Stimulated activated CD4-positive, alpha-beta T cell treated with anti-CD3 and anti-CD28 coated beads, TNF-alpha, amount 100 ng/mL, for 24 hours (primary cell): ENCODE measurements around the gene CDH4.

Source experiments
- DNase-seq, 3 experiments: peaks; one replicate each; pipeline ENCODE4 v3.0.0-alpha.2; 2020; ENCODE audit warnings: low read depth in 3 of 3

CDH4 gene

DNA sequence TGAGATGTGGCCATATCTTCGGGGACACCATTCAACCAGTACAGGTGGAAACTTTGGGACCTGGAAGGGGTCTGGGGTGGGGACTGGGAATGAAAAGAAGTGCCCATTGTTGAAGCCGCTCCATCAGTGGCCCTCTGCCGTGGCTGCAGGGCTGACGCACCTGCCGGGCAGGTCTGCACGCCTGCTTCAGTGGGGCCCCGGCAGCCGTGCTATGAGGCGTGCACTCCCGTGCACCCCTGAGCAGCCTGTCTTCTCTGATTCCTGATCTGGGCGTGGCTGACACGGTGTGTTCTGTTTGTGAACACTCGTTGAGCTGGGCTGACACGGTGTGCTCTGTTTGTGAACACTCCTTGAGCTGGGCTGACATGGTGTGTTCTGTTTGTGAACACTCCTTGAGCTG lies 657.8 kb downstream of the CDH4 start:
- DNase-seq = no peak

DNA sequence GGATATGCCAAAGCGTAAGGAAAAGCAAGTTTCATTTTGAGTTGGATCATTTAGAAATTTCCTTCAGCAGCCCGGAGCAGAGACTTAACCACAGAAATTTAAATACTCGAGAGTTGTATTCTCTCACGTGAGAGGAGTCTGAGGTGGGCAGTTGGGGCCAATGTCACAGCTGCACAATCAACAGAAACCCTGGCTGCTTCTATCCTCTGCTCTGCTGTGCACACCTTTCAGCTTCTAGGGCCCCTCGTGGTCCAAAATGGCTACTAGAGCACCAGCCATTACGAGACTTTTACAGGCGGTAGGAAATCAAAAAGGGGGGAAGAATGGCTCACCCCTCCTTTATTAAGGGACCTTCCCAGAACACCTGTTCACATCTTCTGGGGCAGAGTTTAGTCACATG lies 659.8 kb downstream of the CDH4 start:
- no peak for DNase-seq

DNA sequence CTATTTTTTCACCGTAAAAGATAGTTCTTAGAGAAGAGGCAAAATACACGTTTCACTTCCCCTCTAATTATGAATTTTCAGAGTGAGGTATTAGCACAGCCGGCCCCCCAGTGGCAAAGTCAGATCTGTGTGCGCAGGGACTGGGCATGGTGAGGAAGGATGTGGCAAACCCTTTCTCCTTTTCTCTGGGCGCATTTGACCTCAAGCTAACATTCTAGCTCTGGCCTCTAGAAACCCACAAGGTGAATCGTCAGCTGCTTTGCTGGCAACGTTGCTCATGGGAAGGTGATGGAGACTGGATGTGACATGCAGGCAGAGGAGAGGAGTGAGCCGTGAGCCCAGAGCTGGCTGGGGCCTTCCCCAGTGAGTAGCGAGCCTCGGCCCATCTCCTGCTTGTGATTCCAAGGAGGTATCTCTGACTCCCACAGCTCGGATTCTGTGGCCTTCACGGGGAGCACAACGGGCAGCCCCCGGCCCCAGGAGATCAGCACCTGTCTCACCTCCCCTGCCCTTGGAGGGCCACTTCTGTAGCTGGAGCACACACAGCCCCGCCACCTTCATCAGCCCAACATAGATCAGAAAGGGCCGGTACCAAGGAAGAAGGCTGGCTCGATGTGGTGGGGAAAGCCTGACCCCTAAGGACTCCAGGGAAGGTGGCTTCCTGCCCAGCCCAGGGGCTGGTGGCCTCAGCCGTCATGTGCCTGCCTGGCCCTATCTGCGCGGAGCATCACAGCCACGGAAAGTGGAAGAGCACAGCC lies 660.8 kb downstream of the CDH4 start:
- no peak for DNase-seq

DNA sequence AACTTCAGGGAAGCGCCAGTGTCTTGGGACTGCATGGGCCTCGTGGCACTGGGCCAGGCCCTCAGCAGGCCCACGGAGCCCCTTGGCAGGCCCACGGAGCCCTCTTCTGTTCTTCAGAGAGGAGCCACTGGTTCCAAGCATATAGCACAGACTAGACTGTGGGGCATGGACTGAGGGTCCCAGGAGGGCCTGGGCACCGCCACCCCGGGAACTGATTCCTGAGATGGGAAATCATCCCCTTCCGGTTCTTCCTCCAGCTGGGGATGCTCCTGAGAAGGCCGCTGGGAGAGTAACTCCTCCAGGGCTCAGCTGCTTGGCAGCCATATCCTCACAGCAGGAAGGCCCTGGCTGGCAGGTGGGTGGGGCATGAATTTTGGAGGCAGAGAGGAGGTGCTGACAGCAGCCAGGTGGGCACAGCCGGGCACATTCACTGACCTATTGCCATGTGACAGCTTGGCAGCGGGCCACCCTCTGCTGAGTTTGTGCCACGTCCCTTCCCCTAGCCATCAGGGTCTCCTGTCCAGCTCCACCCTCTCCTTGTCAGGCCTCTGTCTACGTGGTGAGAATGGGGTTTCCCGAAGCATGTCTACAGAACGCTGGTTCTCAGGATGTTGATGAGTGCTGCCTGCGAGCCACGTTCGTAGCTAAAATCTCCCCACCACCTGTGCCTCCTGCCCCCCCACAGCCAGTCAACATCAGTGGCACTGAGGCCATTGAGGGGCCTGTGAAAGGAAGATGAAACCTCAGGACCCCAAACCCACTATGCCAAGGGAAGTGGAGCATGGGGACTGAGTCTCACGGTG lies 661.6 kb downstream of the CDH4 start:
- no peak for DNase-seq

DNA sequence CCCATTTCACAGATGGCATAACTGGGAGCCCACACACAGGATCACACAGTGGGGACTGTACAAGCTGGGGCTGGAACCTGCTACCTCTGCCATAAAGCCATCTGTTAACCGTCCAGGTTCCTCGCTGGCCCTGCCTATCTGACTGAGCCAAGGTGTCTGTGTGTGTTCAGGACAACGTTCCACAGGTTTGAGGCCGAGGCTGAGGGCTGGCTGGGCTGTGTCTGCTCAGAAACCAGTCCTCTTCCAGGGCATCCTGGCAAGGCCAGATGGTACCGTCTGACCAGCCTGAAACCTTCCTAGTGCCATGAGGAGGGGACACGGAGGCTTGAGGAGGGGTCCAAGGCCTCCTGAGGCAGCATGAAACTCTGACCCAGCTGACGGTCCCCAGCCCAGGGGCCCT lies 663.0 kb downstream of the CDH4 start:
- DNase-seq = no peak

DNA sequence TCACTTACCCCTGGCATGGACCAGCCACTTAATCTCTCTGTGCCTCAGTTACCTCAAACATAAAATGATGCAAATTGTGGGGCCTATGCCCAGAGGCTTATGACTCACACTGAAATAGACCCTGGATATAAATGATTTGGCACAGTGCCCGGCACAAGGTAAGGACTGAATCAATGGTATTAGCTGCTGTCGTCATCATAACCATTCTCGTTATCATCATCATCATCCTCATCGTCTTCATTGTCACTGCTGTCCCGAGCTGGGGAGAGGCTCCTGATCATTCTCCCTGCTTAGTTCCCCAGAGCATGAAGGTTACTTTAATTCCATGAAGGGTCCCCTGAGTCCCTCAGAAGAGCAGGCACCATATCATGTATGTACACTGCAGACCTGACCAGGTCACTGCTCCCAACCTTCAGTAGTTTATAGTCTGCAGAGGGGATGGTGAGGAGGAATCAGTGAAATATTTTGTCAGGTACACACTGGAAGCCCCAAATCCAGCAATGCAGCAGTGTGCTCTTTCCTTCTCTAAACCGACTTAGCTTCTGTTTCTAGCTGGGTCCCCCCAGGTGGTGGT lies 664.3 kb downstream of the CDH4 start:
- DNase-seq = no peak

DNA sequence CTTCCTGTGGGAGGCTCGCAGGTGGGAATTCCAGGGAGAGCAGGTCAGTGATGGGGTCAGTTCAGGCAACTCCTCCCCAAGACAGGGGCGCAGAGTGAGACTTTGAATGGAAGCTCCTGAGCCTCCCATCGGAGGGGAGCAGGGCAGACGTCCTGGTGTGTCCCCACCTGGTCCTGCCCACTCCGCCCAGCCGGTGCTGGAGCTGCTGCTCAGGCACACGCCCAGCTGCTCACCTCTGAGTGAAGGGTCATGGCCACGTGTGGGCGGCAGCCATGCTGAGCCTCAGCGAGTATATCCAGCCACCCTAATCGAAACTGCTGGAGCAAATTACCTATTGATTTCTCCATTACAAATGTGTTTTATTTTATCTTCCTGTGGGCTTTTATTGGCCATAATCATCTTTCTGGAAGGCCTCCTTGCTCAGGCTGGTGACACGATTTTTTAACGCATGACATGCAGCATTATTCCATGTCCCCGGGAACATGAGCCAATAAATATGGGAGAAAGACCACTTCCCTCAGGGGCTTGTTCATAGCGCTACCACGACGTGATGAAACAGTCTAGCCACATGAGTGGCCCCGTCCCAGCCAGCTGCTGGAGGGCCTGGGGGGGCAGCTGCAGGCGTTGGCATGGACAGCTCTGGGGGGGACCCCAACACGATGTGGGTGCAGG lies 665.5 kb downstream of the CDH4 start:
- no peak for DNase-seq

DNA sequence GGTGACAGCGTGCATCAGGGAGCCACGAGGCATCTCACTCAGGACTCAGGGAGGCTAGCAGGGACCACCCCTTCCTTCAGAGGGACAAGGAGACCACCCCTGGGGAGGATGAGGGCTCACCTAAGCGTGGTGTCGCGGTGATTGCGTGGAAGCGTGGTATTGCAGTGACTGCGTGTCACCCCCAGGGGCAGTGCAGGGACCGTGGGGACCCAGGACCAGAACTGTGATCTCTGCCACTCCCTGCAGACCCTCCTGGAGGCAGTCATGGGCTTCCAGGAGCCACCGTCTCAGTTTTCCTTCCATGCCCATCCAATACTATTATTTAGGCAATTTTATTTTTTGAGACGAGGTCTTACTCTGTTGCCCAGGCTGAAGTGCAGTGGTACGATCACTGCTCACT lies 666.5 kb downstream of the CDH4 start:
- no peak for DNase-seq

DNA sequence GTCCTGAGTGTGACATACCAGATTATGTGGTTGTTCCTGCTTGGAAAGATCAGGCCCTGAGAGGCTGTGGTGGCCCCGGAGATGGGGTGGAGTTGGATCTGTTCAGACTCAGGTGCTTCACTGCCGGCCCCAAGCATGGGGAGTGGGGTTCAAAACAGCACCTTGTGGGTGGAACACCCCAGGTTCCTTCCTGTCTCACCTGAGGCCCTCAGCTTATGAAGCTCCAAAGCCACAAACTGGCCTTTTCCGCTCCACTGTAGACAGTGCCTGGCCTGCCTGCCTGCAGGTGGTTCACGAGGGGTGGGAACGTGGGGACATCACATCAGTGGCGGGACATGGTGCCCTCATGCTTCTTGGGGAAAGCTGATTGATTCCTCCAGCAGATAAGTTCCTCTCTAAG lies 667.2 kb downstream of the CDH4 start:
- DNase-seq = no peak

DNA sequence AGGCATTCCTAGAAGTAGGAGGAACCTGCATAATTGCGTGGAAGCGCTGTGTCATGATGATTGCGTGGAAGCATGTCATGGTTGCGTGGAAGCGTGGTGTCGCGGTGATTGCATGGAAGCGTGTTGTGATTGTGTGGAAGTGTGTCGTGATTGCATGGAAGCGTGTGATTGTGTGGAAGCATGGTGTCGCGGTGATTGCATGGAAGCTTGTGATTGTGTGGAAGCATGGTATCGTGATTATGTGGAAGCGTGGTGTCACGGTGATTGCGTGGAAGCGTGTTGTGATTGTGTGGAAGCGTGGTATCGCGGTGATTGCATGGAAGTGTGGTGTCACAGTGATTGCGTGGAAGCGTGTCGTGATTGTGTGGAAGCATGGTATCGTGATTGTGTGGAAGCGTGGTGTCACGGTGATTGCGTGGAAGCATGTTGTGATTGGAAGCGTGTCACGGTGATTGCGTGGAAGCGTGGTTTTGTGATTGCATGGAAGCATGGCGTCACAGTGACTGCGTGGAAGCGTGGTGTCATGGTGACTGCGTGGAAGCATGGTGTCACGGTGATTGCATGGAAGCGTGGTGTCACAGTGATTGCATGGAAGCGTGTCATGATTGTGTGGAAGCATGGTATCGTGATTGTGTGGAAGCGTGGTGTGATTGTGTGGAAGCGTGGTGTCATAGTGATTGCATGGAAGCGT lies 667.8 kb downstream of the CDH4 start:
- no peak for DNase-seq

DNA sequence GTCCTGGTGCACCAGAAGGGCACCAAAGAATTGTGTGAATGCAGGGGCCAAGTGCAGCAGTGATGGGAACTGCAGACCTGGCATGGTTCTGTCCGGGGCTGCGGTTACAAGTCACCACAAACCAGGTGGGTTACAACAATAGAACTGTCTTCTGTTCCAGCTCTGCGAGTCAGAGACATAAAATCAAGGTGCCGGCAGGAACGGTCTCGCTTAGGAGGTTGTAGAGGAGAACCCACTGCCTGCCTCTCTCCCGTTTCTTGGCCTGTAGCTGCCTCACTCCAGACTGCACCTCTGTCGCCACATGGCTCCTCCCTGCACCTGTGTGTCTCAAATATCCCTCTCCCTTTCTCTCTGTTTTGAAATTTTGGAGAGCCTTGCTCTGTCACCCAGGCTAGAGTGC lies 670.4 kb downstream of the CDH4 start:
- DNase-seq = no peak

DNA sequence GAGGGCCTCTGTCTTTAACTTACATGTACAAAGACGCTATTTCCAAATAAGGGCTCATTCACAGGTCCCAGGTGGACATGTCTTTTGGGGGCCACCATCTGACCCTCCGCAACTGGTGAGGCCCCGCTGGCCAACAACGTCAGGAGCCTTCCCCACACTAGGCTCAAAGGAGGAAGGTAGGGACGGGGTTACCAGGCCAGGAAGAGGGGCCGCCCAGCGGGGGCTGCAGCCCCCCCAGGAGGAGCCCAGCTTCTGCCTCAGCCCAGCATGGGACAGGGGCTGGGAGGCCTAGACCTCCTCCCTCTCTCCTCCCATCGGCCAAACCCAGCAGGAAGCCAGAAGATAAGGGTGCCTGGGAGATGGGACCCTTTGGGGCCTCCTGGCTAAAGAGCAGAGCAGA lies 670.9 kb downstream of the CDH4 start:
- DNase-seq = no peak

DNA sequence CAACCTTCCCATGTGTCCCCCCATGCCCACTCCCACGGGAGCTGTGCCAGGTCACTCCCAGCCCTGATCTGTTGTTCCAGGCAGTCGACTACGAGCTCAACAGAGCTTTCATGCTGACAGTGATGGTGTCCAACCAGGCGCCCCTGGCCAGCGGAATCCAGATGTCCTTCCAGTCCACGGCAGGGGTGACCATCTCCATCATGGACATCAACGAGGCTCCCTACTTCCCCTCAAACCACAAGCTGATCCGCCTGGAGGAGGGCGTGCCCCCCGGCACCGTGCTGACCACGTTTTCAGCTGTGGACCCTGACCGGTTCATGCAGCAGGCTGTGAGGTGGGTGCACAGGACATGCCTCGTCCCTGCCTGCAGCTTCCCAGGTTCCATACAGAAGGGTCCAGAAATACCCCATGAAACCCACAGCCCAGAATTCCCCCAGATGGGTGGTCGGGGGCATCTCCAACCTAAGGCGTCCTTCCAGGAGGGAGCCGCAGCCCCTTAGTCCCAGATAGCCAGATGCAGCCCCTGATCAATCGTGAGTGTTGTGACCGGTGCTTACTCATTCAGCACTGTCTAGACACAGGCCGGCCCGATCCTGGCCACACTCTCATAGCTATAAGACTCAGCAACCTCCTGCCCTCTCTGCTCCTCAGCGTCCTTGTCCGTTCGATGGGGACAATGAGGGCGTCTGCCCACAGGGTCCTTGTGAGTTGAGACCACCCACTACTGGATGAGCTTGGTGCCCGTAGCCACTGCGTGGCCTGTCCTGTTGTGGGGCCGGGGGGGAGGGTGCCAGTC lies 671.5 kb downstream of the CDH4 start:
- DNase-seq = no peak

DNA sequence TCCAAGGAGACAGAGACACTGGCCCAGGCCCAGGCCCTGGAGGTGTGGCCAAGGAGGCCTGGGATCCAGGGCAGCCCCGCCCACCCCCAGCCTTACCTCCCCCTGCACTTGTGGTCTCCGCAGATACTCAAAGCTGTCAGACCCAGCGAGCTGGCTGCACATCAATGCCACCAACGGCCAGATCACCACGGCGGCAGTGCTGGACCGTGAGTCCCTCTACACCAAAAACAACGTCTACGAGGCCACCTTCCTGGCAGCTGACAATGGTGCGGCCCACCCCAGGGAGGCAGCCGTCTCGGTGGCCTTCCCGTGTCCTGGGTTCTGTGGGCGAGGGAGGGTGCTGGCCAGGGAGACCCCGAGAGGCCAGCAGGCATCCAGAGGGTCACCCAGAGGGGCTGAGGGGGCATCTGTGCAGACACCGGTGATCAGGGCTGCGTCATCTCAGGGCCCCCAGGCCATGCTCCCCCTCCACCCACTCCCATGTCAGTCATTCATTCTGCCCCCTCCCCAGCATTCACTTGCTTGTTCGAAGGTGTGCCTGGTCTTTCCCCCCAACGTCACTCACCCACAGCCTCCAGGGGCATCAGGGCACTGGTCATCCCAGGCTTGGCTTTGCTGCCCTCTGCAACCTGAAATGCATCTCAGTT lies 672.3 kb downstream of the CDH4 start:
- no peak for DNase-seq

DNA sequence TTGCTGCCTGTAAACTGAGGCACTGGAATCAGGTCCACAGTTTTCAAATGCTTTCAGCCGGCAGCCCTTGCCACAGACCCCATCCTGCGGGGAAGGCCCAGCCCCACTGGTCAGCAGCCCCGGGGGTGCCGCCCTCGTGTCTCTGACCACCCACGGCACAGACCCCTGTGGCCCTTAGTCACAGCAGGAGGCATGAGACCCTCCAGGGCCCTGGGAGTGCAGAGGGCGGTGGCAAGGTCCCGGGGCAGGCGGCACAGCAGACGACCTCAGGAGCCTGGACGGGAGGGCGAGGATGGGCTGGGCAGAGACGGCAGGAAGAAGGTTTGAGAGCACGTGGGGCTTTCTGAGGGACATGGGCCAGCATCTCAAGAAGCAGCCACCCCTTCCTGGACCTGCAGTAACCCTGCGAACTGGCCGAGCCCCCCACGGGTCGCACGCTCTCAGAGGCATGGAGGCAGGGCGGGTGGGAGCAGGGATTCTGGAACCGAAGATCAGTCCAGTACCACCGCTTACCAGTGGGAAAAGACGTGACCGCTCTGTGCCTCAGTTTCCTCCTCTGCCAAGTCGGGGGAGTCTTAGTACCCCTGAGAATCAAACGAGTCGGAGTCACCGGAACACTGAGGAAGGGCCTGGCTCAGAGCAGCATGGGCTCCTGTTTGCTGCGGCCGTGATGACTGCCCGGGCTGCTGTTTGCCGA lies 672.9 kb downstream of the CDH4 start:
- DNase-seq = no peak

DNA sequence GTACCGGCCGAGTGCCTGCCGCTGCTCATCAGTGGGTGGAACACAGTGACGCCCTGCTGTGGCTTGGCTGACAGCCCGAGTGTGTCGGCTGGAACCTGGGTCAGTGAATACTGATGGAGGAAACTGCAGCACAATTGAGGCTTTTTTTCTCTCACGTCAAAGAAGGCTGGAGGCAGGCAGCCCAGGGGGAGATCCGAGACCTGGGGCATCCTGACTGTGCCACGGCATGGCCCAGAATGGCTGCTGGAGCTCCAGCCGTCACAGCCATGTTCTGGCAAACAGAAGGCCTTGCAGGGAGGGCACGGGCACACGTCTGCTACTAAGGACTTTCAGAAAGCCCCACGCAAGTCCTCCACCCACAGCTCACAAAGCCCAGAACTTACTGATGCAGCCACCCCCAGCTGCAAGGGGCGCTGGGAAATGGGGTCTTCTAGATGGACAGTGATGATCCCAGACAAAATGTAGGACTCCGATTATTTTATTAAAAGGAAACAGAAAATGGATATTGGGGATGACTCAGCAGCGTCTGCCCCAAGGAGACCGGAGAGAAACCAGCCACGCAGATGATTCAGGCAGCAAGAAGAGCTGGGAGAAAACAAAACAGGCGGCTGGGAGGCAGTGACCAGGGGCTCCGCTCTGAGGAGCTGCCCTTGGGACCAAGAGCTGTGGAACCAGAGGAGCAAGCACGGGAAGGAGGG lies 673.6 kb downstream of the CDH4 start:
- DNase-seq = no peak

DNA sequence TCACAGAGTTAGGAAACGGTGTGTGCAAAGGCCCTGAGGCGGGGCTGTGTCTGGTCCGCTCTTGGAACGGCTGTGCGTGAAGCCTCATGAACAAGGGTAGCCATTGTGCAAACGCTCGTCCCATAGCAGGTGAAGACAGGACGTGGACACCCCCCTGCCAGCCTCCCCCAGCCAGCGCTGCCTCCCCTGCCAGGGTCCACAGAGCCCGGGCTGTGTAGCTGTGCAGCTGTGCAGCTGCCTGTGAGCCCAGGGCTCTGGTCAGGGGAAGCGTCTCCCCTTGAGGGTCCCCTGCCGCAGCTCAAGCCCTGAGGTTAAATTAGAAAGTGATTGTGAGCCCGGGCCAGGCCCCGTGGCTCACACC lies 674.2 kb downstream of the CDH4 start:
- DNase-seq = no peak

DNA sequence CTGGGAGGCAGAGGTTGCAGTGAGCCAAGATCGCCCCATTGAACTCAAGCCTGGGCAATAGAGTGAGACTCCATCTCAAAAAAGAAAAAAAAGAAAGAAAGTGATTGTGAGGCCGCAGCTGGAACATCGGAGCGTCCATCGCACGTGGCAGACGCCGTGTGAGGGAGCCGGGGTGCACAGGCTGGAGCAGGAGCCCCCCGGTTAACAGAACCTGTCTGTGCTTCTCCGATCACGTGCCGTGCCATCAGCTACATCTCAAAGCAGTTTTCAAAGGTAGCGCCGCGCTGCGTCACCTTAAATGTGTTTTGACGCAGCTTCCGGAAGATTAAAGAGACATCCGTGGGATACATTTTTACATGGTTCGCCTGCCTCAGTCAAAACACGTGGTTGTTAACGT lies 674.7 kb downstream of the CDH4 start:
- DNase-seq = no peak

DNA sequence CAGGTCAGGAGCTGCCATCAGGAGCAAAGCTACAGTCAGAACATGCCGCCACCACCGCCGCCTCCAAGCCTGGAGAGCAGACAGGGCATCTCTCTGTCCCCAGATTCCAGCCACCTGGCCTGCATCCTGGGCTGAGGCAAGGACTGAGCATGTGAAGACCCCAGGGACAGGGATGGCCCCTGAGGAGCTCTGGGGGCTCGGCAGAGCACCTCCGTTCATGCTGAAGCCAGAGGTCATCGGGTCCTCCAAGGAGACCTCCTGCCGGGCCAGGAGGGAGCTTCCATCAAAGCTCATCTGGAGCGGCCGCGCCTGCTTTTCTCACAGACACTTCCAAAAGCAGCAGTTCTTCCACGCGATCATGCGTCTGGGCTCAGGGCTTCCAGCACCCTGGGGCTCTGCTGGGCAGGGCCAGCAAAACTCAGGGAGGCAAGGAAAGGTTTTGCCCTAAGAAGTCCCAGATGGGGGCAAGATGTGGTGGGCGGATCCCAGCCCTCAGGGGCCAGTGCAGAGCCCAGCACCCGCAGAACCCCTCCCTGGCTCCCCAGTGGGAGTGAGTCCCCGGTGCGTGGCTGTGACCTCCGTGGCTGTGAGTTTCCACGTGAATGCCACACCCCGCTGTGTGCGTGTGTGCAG lies 675.2 kb downstream of the CDH4 start:
- no peak for DNase-seq
